Testis (tissue), 3 donors: ENCODE results near the gene TRIM27. TPM values are rescaled to one million over a fixed set of nuclear protein-coding genes. Genes with fewer than 3 reads are reported as not detected.
"Not testable (repeated sequence)": the region's sequence is repeated elsewhere in the genome, so short reads cannot be mapped to it uniquely, and the experiment has no call there.

Source experiments
- DNase-seq: peaks from one replicate; pipeline ENCODE4 v3.0.0-alpha.2; 2019
- H3K27ac ChIP-seq, 2 donors: fragments of 200-600 bp; sonication (generic); one replicate each; pipeline ENCODE4 v1.5.1; 2019
- H3K27me3 ChIP-seq: fragments of 200-600 bp; sonication (generic); one replicate; pipeline ENCODE4 v1.5.1; 2019
- H3K36me3 ChIP-seq: fragments of 200-600 bp; sonication (generic); one replicate; pipeline ENCODE4 v1.5.1; 2017; ENCODE audit warnings: low read depth; ENCODE audit errors: missing control alignments
- H3K4me1 ChIP-seq: fragments of 200-600 bp; sonication (generic); one replicate; pipeline ENCODE4 v1.5.1; 2019
- H3K4me3 ChIP-seq, 2 donors: fragments of 200-600 bp; sonication (generic); one replicate each; pipeline ENCODE4 v1.5.1; 2017 to 2019
- H3K9me3 ChIP-seq: fragments of 200-600 bp; sonication (generic); one replicate; pipeline ENCODE4 v1.5.1; 2017
- CTCF ChIP-seq, 3 experiments: fragments of 450-650 bp in 2 of 3; fragments of 200-600 bp in 1 of 3; sonication (generic) in 1 of 3; IDR thresholded peaks; one replicate each; pipeline ENCODE4 v1.5.1; 2016 to 2019; ENCODE audit warnings: antibody characterized with exemption in 3 of 3, mild to moderate bottlenecking in 2 of 3, moderate library complexity in 1 of 3
- POLR2A ChIP-seq: fragments of 450-650 bp; IDR thresholded peaks from one replicate; pipeline ENCODE4 v1.6.1; 2017; ENCODE audit warnings: antibody characterized with exemption, mild to moderate bottlenecking, moderate library complexity
- WGBS, 2 donors: methylation state at CpG; one replicate each; pipeline ENCODE4 v1.1.5; 2018; 5-methylcytosine and 5-hydroxymethylcytosine counted together
- intact Hi-C: fragments of 100-400 bp; cut with DNase I; formaldehyde crosslinking; loops from one replicate; pipeline ENCODE4 v1.15.1; 2023; ENCODE audit warnings: low total_unique reads
- polyA plus RNA-seq: library from polyadenylated mRNA; stranded (reverse); fragments of 350-450 nt; fragmentation: Illumina TruSeq; extraction: RNeasy Lipid Tissue Mini Kit (QIAGEN cat#74804); gene quantifications from one replicate; pipeline ENCODE4 v1.2.3, GENCODE V29; 2014; ENCODE audit warnings: low read depth, low replicate concordance; ENCODE audit not compliant: insufficient read depth
- total RNA-seq, 2 donors: library from RNA; depleted of rRNA; stranded (reverse); fragments of >200 nt; gene quantifications; one replicate each; pipeline ENCODE4 v1.2.3, GENCODE V29; 2016

The TRIM27 gene
- total and polyA plus RNA-seq, 3 donors from 2014 or later: 29.8 to 81.2 (median 61.4) TPM

DNA sequence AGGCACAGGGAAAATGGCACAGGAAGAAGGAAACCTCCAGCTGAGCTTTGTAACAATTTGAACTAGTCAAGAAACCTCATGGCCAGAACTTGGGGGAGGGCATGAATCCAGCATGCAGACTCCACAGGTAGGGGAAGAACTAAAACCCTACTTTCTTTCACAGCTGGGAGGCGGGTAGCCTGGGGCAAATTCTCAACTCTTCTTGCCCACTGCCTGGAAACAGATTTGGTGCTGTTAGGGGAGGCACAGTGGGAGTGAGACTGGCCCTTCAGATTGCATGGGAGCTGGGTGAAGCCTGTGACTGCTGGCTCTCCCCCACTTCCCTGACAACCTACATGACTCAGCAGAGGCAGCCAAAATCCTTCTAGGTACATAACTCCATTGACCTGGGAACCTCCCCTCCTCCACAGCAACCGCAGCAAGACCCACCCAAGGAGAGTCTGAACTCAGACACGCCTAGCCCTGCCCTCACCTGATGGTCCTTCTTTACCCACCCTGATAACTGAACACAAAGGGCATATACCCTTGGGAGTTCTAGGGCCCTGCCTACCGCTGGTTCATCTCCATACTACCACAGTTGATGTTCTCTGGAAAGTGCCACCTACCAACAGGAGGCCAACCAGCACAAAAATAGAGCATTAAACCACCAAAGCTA lies 37.2 kb upstream of the TRIM27 start:
- intact Hi-C loops: no loop called here
- Histone ChIP-seq H3K4me3 (no peak overlapping the region), H3K36me3 (no peaks in the 10 kb centered on the region), H3K4me1 (no peaks in the 10 kb centered on the region), H3K27me3 (no peaks in the 10 kb centered on the region), H3K9me3 (no peaks in the 10 kb centered on the region), H3K27ac (no peak overlapping the region)
- 90 to 97% methylated on average over 4 of the region's 4 CpGs for WGBS, 2 donors
- TF ChIP-seq CTCF (IDR thresholded peaks at IDR 0.05): no peak
- no peak for TF ChIP-seq POLR2A
- DNase-seq: no peak

DNA sequence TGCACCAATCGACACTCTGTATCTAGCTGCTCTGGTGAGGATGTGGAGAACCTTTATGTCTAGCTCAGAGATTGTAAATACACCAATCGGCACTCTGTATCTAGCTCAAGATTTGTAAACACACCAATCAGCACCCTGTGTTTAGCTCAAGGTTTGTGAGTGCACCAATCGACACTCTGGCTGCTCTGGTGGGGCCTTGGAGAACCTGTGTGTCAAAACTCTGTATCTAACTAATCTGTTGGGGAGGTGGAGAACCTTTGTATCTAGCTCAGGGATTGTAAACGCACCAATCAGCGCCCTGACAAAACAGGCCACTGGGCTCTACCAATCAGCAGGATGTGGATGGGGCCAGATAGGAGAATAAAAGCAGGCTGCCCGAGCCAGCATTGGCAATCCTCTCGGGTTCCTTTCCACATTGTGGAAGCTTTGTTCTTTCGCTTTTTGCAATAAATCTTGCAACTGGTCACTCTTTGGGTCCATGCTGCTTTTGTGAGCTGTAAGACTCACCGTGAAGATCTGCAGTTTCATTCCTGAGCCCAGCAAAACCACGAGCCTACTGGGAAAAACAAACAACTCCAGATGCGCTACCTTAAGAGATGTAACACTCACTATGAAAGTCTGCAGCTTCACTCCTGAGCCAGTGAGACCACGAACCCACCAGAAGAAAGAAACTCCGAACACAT lies 34.9 kb upstream of the TRIM27 start:
- 67 to 74% methylated on average over 13 of the region's 13 CpGs for WGBS, 2 donors
- H3K4me1 ChIP-seq, H3K4me3 ChIP-seq, H3K27ac ChIP-seq, H3K36me3 ChIP-seq, intact Hi-C loops, H3K9me3 ChIP-seq, H3K27me3 ChIP-seq: not testable (repeated sequence)
- peak; percentile 59 for DNase-seq

DNA sequence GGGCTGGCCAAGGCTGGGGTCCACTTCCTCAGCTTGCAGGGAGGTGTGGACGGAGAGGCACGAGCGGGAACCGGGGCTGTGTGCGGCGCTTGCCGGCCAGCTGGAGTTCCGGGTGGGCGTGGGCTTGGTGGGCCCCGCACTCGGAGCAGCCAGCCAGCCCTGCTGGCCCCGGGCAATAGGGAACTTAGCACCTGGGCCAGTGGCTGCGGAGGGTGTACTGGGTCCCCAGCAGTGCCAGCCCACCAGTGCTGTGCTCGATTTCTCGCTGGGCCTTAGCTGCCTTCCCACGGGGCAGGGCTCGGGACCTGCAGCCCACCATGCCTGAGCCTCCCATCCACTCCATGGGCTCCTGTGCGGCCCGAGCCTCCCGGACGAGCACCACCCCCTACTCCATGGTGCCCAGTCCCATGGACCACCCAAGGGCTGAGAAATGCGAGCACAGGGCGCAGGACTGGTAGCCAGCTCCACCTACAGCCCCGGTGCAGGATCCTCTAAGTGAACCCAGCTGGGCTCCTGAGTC lies 34.1 kb upstream of the TRIM27 start:
- H3K27ac ChIP-seq, intact Hi-C loops, H3K4me1 ChIP-seq, H3K36me3 ChIP-seq, DNase-seq, H3K9me3 ChIP-seq, H3K27me3 ChIP-seq: not testable (repeated sequence)
- WGBS, 2 donors: 66 to 72% methylated on average over 4 to 22 of the region's 24 CpGs
- H3K4me3 ChIP-seq: peak overlapping the region; percentile 9 to 39

GRCh38 chr6:28956331-28956730 lies 32.5 kb upstream of the TRIM27 start:
- DNase-seq: no peak
- Histone ChIP-seq H3K36me3 (no peaks in the 10 kb centered on the region), H3K9me3 (no peaks in the 10 kb centered on the region), H3K4me1 (no peaks in the 10 kb centered on the region), H3K27ac (no peak overlapping the region), H3K27me3 (no peaks in the 10 kb centered on the region), H3K4me3 (no peak overlapping the region)
- intact Hi-C loops: no loop called here
- 87 to 88% methylated on average over 3 of the region's 3 CpGs for WGBS, 2 donors
- TF ChIP-seq POLR2A: no peak
- TF ChIP-seq CTCF (IDR thresholded peaks at IDR 0.05): no peak

GRCh38 chr6:28953585-28954258 lies 29.9 kb upstream of the TRIM27 start:
- H3K27ac ChIP-seq: no peak overlapping the region
- no peaks in the 10 kb centered on the region for H3K9me3 ChIP-seq
- intact Hi-C loops: no loop called here
- no peak for DNase-seq
- H3K4me3 ChIP-seq: peak overlapping the region; percentile 25 to 40
- WGBS, 2 donors: 2 to 4% methylated on average over 21 to 22 of the region's 22 CpGs
- H3K4me1 ChIP-seq: no peaks in the 10 kb centered on the region
- no peak for TF ChIP-seq POLR2A
- TF ChIP-seq CTCF (IDR thresholded peaks at IDR 0.05): no peak
- no peaks in the 10 kb centered on the region for H3K36me3 ChIP-seq
- H3K27me3 ChIP-seq: no peaks in the 10 kb centered on the region
